Mucosa of gallbladder (tissue), 1 donor: ENCODE measurements around the gene GALNTL6. TPM values are rescaled to one million over a fixed set of nuclear protein-coding genes. Genes with fewer than 3 reads are reported as not detected.

Experiments
- DNase-seq: peaks from one replicate; pipeline ENCODE4 v3.0.0-alpha.2; 2020; ENCODE audit warnings: low spot score
- total RNA-seq: library from RNA; stranded (reverse); gene quantifications from one replicate; pipeline ENCODE4 v1.2.1, GENCODE V29; 2021
- donor health status: DM: no; HTN: no; CAD: no.

The GALNTL6 gene
- total RNA-seq, 1 donor from 2014 or later: 0.75 TPM

- DNase-seq: no peak
Measured at GRCh38 chr4:171993247-171993646, 180.0 kb downstream of the GALNTL6 start.

- DNase-seq: no peak
Measured at GRCh38 chr4:172007889-172008288, 194.7 kb downstream of the GALNTL6 start.

DNA sequence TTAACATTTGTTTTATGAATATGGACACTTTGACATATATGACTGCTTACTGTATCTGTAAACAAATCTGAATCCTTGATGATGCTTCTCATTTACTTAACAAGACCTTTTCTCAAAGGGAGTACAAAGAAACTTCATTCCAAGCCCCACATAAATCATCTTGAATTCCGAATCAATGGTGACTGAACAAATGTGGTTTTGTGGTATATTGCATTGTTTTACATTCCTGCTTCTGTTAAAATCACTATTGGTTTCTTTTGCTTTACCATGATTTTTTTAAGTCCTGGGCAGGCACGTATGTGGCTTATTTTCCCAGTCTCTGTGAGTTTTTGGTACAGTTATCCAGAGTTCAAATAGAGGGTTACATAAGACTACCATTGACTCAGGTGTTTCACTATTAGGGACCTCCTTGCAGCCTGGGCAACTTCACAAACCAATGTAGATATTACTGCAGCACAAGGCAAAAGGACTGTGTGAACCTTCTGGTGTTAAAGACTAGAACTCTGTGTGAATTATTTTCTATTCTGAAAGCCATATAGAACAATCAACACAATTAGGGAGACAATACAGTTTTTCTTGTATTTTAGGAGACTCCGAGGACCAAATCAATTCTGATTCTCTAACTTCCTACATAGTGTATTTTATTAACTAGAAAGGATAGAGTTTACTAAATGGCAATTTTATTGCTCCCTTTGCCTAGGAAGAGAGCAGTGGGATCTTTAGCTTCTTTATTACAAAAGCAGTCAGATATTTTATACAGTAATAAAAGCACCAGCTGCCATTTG, 196.4 kb downstream of the GALNTL6 start:
- DNase-seq: no peak

GRCh38 chr4:172011196-172011595, 198.0 kb downstream of the GALNTL6 start:
- no peak for DNase-seq

DNA sequence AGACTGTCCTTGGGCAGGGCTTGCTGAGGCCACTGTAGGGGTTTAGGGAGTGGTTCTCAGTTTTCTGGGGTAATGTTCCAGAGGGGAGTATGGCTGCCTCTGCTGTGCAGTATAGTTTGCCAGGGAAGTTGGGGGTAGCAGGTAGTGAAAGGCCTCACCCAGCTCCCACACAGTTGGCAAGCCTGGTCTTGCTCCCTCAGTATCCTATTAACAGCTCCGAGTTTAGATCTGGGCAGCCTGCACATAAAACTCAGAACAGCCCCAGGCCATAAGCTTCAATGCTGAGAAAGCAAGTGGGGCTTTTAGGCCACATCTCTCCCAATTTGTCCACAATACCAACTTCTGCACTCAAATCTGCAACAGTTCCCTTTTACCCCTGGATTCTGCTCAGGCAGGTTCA, 205.2 kb downstream of the GALNTL6 start:
- no peak for DNase-seq

GRCh38 chr4:172035562-172035961, 222.4 kb downstream of the GALNTL6 start:
- DNase-seq: no peak

DNA sequence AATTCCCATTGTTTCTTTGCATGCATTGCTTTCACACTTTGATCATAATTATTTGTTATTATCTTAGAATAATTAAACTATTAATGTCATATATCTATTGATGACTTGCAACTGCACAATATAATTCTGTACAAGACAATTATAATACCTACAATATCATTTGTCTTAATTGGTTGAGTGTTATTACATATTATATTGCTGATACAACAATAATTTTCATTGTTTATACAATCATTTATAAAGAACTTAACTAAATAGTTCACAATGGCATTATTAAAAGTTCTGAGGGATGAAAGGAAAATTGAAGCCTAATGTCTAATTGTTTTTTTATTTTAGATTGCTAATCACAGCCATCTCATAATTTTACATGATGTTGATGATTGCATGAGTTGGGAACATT, 227.6 kb downstream of the GALNTL6 start:
- DNase-seq: no peak

DNA sequence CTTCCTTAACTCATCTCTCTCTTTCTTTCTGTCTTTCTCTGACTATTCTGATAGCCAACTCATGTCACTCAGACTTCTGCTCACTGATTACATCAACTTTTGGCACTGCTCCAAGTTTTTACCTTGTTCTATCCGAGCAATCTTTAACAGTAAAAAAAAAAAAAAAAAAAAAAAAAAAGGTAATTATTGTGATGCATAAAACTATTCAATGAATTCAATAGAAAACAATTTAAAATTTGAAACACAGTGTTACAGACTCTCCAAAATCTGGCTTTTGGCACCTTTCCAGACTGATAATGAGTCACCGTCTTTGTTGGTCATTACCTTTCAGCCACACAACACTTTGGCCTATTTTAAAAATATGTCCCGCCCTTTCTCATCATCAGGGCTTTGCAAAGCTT, 229.5 kb downstream of the GALNTL6 start:
- peak; percentile 39 for DNase-seq

- no peak for DNase-seq
Measured at GRCh38 chr4:172045981-172046380, 232.8 kb downstream of the GALNTL6 start.

DNA sequence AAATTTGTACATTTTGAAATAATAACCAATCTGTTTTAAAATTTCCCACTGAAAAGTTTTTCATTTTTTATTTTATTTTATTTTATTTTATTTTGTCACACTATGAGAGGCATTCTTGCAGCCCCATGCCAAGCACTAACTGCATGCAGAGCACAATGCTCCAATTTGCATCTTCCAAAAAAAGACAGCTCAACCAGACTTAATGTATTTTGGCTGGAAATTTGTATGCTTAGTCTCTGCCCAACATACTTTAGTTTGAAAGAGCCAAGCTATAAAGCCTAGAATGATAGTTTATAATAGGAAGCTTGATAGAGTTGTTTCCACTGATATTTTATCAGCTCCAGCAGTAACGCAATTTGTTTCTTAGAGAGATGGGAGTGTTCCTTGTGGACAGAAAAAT, 235.5 kb downstream of the GALNTL6 start:
- DNase-seq: no peak

DNA sequence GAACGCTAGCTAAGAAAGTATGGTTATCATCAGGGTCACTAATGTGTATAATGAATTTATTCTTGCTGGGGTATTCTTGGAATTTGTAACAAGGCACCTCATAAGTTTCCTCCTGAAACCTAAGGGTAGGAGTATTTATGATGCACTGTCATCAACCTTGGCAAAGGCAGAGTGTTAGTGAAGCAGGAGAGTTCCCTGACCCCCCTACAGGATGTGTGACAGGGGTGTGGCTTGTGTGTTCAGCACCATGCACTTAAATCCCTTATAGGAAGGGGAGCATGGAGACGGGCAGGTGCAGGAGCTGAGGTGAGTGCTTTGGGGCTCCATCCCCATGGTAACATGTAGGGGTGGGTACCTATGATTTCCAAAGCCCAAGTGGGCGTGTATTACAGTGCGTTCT, 237.7 kb downstream of the GALNTL6 start:
- no peak for DNase-seq

GRCh38 chr4:172055046-172055445, 241.8 kb downstream of the GALNTL6 start:
- no peak for DNase-seq

DNA sequence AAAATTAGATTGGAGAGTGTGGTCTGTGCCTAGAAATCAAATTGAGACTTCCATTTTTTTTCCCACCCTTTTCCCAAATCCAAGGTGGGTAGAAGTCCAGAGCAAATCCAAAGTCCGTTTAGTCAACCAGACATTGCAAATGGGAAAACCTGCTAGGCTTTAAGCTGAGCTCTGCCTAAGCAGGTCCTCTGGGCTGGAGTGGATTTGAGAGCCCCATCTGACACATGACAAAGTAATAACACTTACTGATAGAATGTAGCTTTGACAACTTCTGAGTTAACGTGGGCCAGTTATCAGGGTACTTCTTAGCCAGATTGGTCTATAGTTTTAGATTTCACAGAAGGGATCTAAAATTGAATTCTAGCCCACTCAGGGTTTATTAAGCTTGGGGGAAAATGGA, 242.3 kb downstream of the GALNTL6 start:
- DNase-seq: no peak

- DNase-seq: no peak
Measured at GRCh38 chr4:172061204-172061603, 248.0 kb downstream of the GALNTL6 start.

DNA sequence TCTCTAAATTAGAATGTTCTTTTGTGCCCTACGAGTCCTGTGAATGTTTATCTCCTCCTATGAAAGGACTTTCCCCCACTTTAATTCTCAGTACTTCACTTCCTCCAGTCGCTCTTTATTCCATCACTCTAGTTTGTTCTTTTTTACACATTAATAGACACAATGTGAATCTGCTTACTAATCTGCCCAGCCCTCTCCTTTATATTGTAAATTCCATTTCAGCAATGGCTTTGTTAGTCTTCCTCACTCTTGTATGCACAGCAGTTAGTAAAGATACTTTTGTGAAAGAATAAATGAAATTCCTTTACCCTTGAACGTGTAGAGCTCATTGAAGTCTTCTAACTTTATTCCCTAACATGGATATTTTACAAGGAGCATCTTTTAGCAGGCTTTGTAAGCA, 255.3 kb downstream of the GALNTL6 start:
- no peak for DNase-seq

- no peak for DNase-seq
Measured at GRCh38 chr4:172073590-172073989, 260.4 kb downstream of the GALNTL6 start.

- DNase-seq: no peak
Measured at GRCh38 chr4:172083272-172083671, 270.1 kb downstream of the GALNTL6 start.

- DNase-seq: no peak
Measured at GRCh38 chr4:172088556-172088955, 275.4 kb downstream of the GALNTL6 start.

- no peak for DNase-seq
Measured at GRCh38 chr4:172095161-172095560, 282.0 kb downstream of the GALNTL6 start.

GRCh38 chr4:172096786-172097185, 283.6 kb downstream of the GALNTL6 start:
- DNase-seq: no peak

- DNase-seq: no peak
Measured at GRCh38 chr4:172099376-172099775, 286.2 kb downstream of the GALNTL6 start.

- no peak for DNase-seq
Measured at GRCh38 chr4:172103456-172103855, 290.3 kb downstream of the GALNTL6 start.

- no peak for DNase-seq
Measured at GRCh38 chr4:172104539-172104938, 291.3 kb downstream of the GALNTL6 start.

- DNase-seq: no peak
Measured at GRCh38 chr4:172105918-172106317, 292.7 kb downstream of the GALNTL6 start.
